ENCODE measurements around the gene DYRK1B. TPM values are rescaled to one million over a fixed set of nuclear protein-coding genes. Genes with fewer than 3 reads are reported as not detected.
"Not testable (repeated sequence)": the region's sequence is repeated elsewhere in the genome, so short reads cannot be mapped to it uniquely, and the experiment has no call there.

DYRK1B gene
- total RNA-seq, 2 donors from 2014 or later = 5.4 to 8.7 TPM

DNA sequence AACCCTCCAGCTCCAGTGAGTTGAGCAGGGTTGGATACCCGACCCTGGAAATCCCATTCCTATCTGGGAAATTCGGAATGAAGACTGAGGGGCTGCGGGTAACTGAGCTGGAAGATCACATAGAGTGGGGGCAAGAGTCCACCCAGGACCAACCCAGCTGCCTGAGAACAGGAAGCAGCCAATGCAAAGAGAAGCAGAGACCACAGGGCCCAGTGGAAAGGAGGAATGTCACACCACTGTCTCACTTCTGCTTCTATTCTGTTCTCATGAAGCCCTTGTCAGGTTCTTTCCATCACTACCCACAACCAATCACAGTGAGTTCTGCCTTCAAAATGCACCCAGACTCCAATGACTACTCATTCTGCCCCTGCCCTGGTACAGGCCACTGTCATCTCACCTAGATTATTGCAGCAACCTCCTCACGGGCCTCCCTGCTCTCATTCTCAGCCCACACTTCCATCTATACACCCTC is 15.3 kb downstream of the DYRK1B start:
- intact Hi-C loops (cut with DNase I) = no loop called here
- no peak for DNase-seq (ENCODE audit: low spot score)

DNA sequence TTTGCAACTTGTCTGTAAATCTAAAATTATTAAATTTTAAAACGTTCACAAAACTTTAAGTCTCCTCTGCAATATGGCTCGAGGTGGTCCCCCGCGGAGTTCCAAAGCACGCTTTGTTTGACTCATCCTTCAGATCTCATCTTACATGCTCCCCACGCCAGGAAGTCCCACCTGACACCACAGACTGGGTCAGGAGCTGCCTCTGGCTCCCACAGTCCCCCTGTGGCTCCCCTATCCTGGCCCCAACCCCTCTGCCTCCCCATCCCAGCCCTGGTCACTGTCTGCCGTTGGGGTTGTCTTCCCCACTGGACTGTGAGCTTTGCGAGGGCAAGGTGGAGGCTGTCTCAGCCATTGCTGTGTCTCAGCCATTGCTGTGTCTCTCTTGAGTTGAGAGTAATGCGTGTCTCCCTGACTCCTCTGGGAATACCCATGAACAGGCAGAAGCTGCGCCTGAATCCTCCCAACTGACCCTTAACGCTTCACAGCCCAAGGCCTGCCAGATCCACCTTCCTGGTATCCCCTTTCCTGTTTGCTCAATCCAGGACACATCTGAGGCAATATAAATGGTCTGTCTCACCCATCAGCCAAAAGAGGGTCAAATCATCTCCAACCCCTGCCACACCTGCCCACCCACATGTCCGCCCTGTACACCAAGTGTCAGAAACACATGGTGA is 15.9 kb downstream of the DYRK1B start:
- peak; percentile 56 for DNase-seq (ENCODE audit: low spot score)
- intact Hi-C loops (cut with DNase I) = no loop called here

DNA sequence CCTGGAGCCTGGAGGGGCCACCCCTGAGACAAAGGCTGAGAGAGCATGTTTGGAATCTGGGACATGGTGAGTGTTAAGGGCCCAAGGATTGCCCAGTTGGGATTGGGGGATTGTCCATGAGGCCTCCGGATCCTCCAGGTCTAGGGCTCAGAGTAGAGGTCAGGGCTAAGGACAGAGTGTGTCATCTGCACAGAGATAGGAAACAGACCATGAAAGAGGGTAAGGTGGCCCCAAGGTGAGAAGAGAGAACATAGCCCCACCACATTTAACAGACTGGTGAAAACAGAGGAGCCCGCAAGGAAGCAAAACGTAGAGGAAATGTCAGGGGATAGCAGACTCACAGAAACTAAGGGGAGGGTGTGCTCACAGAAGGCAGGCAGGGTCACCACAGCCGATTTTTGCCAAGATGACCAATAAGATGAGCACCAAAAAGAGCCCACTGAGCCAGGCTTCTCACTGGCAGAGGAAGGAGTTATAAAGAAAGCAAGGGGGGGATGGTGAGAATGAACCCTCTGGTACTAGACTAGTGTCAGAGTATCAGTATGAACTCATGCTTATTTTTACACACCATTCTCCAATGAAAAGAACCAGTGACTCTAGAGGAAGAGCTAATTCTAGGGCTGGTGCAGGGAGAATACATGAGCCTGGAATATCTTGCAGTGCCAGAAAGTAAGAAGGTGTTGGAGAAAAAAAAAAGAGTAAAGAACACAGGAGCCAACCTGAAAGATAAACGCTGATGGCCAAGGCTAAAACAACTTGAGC is 17.5 kb downstream of the DYRK1B start:
- intact Hi-C loops (cut with DNase I) = no loop called here
- no peak for DNase-seq (ENCODE audit: low spot score)

GRCh38 chr19:39814595-39814994 is 19.4 kb downstream of the DYRK1B start:
- DNase-seq (ENCODE audit: low spot score) = no peak
- intact Hi-C loops (cut with DNase I) = no loop called here

DNA sequence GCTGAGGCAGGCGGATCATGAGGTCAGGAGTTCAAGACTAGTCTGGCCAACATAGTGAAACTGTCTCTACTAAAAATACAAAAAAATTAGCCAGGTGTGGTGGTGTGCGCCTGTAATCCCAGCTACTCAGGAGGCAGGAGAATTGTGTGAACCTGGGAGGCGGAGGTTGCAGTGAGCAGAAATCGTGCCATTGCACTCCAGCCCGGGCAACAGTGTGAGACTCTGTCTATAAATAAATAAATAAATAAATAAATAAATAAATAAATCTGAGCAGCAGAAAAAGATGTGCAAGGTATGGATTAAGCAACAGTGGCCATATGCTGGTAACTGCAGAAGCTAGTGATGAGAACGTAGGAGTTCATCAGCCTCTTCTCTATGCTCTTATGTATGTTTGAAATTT is 19.9 kb downstream of the DYRK1B start:
- DNase-seq (ENCODE audit: low spot score); intact Hi-C loops (cut with DNase I): not testable (repeated sequence)

GRCh38 chr19:39813264-39813993 is 20.5 kb downstream of the DYRK1B start:
- DNase-seq (ENCODE audit: low spot score) = peak; percentile 58
- intact Hi-C loops (cut with DNase I) = no loop called here

DNA sequence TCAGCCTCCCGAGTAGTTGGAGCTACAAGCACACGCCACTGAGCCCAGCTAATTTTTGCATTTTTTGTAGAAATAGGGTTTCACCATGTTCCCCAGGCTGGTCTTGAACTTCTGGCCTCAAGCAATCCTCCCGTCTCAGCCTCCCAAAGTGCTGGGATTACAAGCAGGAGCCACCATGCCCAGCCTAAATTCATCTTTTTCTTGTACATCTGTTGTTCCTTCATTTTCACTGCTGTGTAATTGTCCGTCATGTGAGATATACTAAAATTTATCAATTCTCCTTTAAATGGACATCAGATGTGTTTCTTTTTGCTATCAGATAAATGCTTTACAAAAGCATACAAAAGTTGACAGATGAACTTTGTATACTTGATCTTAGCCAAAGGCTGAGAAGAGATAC is 22.9 kb downstream of the DYRK1B start:
- DNase-seq (ENCODE audit: low spot score) = no peak
- intact Hi-C loops (cut with DNase I) = no loop called here

GRCh38 chr19:39810424-39810823 is 23.5 kb downstream of the DYRK1B start:
- intact Hi-C loops (cut with DNase I) = no loop called here
- no peak for DNase-seq (ENCODE audit: low spot score)

GRCh38 chr19:39809368-39809767 is 24.6 kb downstream of the DYRK1B start:
- no peak for DNase-seq (ENCODE audit: low spot score)
- intact Hi-C loops (cut with DNase I) = no loop called here

DNA sequence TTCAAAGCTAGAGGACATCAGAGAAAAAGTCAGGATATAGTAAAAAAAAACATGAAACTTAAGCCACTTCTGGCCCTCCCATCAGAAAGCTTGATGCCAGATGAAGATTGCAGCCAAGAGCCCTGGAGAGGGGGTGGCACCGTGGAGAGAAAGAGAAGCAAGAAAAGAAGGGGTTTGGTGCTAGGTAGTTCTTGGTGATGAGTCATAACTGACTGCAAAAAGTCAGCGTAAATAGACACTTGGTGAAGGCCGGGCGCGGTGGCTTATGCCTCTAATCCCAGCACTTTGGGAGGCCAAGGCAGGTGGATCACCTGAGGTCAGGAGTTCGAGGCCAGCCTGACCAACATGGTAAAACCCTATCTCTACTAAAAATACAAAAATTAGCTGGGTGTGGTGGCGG is 25.3 kb downstream of the DYRK1B start:
- DNase-seq (ENCODE audit: low spot score) = not testable (repeated sequence)

GRCh38 chr19:39807846-39808364 is 26.1 kb downstream of the DYRK1B start:
- intact Hi-C loops (cut with DNase I) = no loop called here
- DNase-seq (ENCODE audit: low spot score) = no peak

More for the DNA sequence above, 25.3 kb downstream of the DYRK1B start:
- intact Hi-C loops (cut with DNase I) = not testable (repeated sequence)

- DNase-seq (ENCODE audit: low spot score) = no peak
- intact Hi-C loops (cut with DNase I) = no loop called here
These were observed 28.9 kb downstream of the DYRK1B start for GRCh38 chr19:39805104-39805503.

- DNase-seq (ENCODE audit: low spot score) = no peak
- intact Hi-C loops (cut with DNase I) = loop anchor here in 1 of 2 donors (5.0 kb wide), 1 partner anchor 881 kb away; no protein-coding TSS in a partner anchor
These were observed 31.0 kb downstream of the DYRK1B start for GRCh38 chr19:39802958-39803357.

DNA sequence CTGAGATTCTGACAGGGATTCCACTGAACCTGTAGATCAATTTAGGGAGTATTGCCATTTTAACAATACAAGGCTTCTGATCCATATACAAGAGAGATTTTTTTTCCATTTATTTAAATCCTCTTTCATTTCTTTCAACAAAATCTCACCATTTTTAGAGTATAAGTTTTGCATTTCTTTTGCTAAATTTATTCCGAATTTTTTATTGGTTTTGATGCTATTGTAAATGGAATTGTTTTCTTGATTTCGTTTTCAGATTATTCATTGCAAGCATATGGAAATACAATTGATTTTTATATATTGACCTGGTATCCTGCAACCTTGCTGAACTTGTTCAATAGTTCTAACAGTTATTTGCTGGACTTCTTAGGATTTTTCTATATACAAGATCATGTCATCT is 36.9 kb downstream of the DYRK1B start:
- intact Hi-C loops (cut with DNase I) = no loop called here
- DNase-seq (ENCODE audit: low spot score) = no peak

DNA sequence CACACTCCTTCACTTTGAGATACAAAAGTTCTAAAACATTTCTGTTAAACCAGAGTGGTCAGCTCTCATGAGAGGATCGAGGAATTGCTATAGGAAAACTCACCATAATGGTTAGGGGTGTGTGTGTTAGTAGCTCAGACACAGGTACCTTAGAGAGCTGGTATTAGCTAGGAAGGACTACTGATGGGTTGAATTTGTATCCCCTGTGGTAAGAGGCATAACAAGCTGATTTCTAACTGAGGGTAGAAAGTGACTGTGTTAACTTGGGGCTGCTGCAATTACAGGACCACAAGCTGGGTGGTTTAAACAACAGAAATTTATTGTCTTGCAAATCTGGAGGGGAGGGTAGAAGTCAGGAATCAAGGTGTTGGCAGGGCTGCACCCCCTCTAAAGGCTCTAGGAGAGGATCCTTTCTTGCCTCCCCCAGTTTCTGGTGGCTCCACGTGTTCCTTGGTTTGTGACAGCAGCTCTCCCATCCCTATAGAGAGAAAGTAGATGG is 37.9 kb downstream of the DYRK1B start:
- intact Hi-C loops (cut with DNase I) = no loop called here
- DNase-seq (ENCODE audit: low spot score) = no peak

GRCh38 chr19:39795001-39795400 is 39.0 kb downstream of the DYRK1B start:
- intact Hi-C loops (cut with DNase I) = no loop called here

GRCh38 chr19:39792999-39793546 is 40.9 kb downstream of the DYRK1B start:
- peak; percentile 93 for DNase-seq (ENCODE audit: low spot score)
- intact Hi-C loops (cut with DNase I) = loop anchor here in 1 of 2 donors (5.0 kb wide), 1 partner anchor 49 kb away; no protein-coding TSS in a partner anchor

More at GRCh38 chr19:39795001-39795400, 39.0 kb downstream of the DYRK1B start:
- no peak for DNase-seq (ENCODE audit: low spot score)

GRCh38 chr19:39788244-39788643 is 45.7 kb downstream of the DYRK1B start:
- DNase-seq (ENCODE audit: low spot score) = no peak
- intact Hi-C loops (cut with DNase I) = no loop called here

- no peak for DNase-seq (ENCODE audit: low spot score)
- intact Hi-C loops (cut with DNase I) = no loop called here
These were observed 53.1 kb downstream of the DYRK1B start for GRCh38 chr19:39780894-39781293.
